ENCODE data around the gene ELK1.

DNA sequence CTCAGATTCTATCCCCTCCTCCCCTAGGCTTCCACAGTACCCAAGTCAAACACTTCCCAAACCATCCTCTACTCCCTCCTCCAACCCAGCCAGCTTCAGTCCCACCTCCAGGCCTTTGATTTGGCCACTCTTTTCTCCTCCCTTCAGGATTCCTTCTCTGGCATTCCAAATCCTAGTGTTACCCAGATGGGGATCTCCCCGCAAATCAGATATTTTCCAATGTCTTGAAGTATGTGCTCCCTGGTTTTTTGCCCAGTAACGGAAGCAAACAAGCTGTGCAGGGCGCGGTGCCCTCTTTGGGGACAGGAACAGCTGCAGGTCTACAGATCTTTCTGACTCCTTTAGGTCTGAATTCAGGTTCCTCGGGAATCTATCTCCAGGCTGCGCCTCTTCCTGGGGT lies 28.5 kb downstream of the ELK1 start:
- TF ChIP-seq POLR2AphosphoS5 (IDR thresholded peaks at IDR 0.05; ENCODE audit: borderline replicate concordance, low read depth, low read length) (no peak), EZH2 (IDR thresholded peaks at IDR 0.05) (no peak), FOXP2 (optimal IDR thresholded peaks at IDR 0.05; ENCODE audit: control extremely low read depth, extremely low read length, insufficient read depth) (no peak)

All from SK-N-MC (cell line).